GM06990 (cell line): Measurements from ENCODE around the gene ABHD16A.

Experiments
- DNase-seq: peaks from one replicate; pipeline ENCODE4 v3.0.0-alpha.2; 2011; ENCODE audit not compliant: insufficient read length; ENCODE audit errors: extremely low read depth
- H3K27me3 ChIP-seq: replicated peaks from 2 replicates; pipeline ENCODE4 v1.6.0; 2011; ENCODE audit warnings: low read length; ENCODE audit not compliant: control insufficient read depth, insufficient read depth
- H3K36me3 ChIP-seq: 2 replicates; pipeline ENCODE4 v1.5.1; 2011; ENCODE audit warnings: low read length; ENCODE audit not compliant: control insufficient read depth, insufficient read depth
- H3K4me3 ChIP-seq: replicated peaks from 2 replicates; pipeline ENCODE4 v1.5.1; 2011; ENCODE audit warnings: low read depth, mild to moderate bottlenecking, control low read depth, low read length
- TF ChIP-seq, protein P1 (sequence below): IDR thresholded peaks from 2 replicates; pipeline ENCODE4 v1.5.1; 2011; ENCODE audit warnings: low read length, control low read depth, mild to moderate bottlenecking, inconsistent platforms; ENCODE audit not compliant: insufficient read depth, poor library complexity, severe bottlenecking

ABHD16A gene

GRCh38 chr6:31660381-31661261, 42.5 kb downstream of the ABHD16A start, which contains the start of gene C6orf47:
C6orf47 (minus strand) TSS chr6:31660778; CDS start chr6:31659947, 831 bp downstream.
- Histone ChIP-seq H3K27me3 (no peaks in the 10 kb centered on the region), H3K36me3 (peaks cover 11% of the 10 kb centered on the region), H3K4me3 (peak within 1 kb of the TSS; percentile 92)
- TF ChIP-seq, protein P1, sequence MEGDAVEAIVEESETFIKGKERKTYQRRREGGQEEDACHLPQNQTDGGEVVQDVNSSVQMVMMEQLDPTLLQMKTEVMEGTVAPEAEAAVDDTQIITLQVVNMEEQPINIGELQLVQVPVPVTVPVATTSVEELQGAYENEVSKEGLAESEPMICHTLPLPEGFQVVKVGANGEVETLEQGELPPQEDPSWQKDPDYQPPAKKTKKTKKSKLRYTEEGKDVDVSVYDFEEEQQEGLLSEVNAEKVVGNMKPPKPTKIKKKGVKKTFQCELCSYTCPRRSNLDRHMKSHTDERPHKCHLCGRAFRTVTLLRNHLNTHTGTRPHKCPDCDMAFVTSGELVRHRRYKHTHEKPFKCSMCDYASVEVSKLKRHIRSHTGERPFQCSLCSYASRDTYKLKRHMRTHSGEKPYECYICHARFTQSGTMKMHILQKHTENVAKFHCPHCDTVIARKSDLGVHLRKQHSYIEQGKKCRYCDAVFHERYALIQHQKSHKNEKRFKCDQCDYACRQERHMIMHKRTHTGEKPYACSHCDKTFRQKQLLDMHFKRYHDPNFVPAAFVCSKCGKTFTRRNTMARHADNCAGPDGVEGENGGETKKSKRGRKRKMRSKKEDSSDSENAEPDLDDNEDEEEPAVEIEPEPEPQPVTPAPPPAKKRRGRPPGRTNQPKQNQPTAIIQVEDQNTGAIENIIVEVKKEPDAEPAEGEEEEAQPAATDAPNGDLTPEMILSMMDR = no peak
- DNase-seq = peak; percentile 88

GRCh38 chr6:31659649-31660380, 43.3 kb downstream of the ABHD16A start:
- H3K27me3 ChIP-seq = no peaks in the 10 kb centered on the region
- TF ChIP-seq, protein P1 = no peak
- peaks cover 11% of the 10 kb centered on the region for H3K36me3 ChIP-seq
- H3K4me3 ChIP-seq = peak overlapping the region; percentile 92
- no peak for DNase-seq

DNA sequence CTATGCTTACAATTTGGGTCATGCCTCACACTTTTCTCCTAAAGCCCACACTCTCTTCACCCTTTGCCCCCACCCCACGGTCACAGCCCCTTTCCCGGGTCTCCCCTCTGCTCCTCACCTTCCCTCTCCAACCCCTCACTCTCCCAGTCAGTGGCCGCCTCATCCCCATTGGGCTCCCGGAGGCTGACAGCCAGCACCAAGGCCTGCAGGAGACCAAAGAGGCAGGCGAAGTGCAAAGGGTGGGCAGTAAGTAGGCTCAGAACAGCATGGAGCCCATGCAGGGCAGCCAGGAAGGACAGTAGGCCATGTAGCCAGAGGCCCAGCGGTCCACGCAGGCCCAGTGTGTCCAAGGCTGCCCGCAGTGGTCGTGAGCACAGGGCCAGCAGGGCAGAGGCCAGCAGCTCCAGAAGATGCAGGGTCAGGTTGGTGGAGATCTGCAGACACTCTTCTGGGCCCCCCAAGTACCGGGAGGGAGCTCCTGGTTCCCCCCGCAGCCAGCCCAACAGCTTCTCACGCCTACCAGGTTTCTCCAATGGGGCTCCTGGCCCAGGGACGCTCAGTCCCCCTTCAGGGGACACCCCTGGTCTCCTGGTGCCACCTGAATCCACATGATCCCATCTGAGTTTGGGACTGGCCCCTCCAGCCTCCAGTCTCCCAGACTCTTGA, 44.0 kb downstream of the ABHD16A start:
- TF ChIP-seq, protein P1 = no peak
- no peaks in the 10 kb centered on the region for H3K27me3 ChIP-seq
- peaks cover 11% of the 10 kb centered on the region for H3K36me3 ChIP-seq
- peak overlapping the region; percentile 92 for H3K4me3 ChIP-seq
- DNase-seq = no peak

GRCh38 chr6:31658158-31658688, 44.9 kb downstream of the ABHD16A start:
- Histone ChIP-seq H3K36me3 (peaks cover 11% of the 10 kb centered on the region), H3K4me3 (peak overlapping the region; percentile 11), H3K27me3 (no peaks in the 10 kb centered on the region)
- TF ChIP-seq, protein P1 = no peak
- DNase-seq = no peak

- H3K4me3 ChIP-seq = no peak overlapping the region
- no peak for DNase-seq
These were observed 45.5 kb downstream of the ABHD16A start for GRCh38 chr6:31657406-31658157.

More at GRCh38 chr6:31657406-31658157, 45.5 kb downstream of the ABHD16A start:
- Histone ChIP-seq H3K36me3 (peaks cover 11% of the 10 kb centered on the region), H3K27me3 (no peaks in the 10 kb centered on the region)
- TF ChIP-seq, protein P1 = no peak
